K562 (cell line): Measurements from ENCODE around the gene PPP1R1C. TPM values are rescaled to one million over a fixed set of nuclear protein-coding genes. Genes with fewer than 3 reads are reported as not detected.

Experiments used
- ATAC-seq: fragments of 200-7000 bp; cut with Tn5 transposase; 3 replicates; pipeline ENCODE4 v1.9.1; 2020; ENCODE audit warnings: moderate library complexity
- BruUV-seq: library from RNA; stranded (reverse); fragments of 400-500 nt; replicated peaks from 2 replicates; lab custom pipeline; 2021; lab: Mats Ljungman, UMichigan
- CTCF ChIA-PET: fragments of 300-600 bp; formaldehyde crosslinking; extraction: SDS; loops from one replicate; lab custom pipeline; 2021; ENCODE audit warnings: low intra/inter-chr PET ratio; lab: Yijun Ruan, JAX
- POLR2A ChIA-PET: fragments of 300-600, 350-650 bp; sonication (Branson Sonifier 250); formaldehyde crosslinking; extraction: SDS; loops from one replicate; lab custom pipeline; 2021; ENCODE audit warnings: antibody characterized with exemption, inconsistent platforms; lab: Yijun Ruan, JAX
- DNase-seq, 4 experiments: peaks; one replicate each; pipeline versions ENCODE4 v3.0.0 to v3.0.0-alpha.2; 2011 to 2018; ENCODE audit warnings: low spot score in 3 of 4, mixed read lengths in 3 of 4; ENCODE audit errors: extremely low read depth in 1 of 4
- FAIRE-seq: peaks from 2 replicates; lab custom pipeline; 2011; peaks lifted over from hg19 to GRCh38; lab: Jason Lieb, UNC
- H2AFZ ChIP-seq: 2 replicates; pipeline ENCODE4 v1.6.0; 2011; ENCODE audit warnings: low read depth, low read length, control low read depth, inconsistent platforms
- H3K27ac ChIP-seq: fragments of 200-600 bp; 3 replicates; pipeline ENCODE4 v1.8.0; 2011; ENCODE audit warnings: low read depth, mild to moderate bottlenecking, control low read depth, inconsistent platforms, low read length, moderate library complexity, mixed read lengths; ENCODE audit errors: extremely low read depth
- H3K27me3 ChIP-seq, 2 experiments: fragments of 300-600 bp in 1 of 2; 2 replicates in 1 of 2; 3 replicates in 1 of 2; pipeline versions ENCODE4 v1.6.0 to v1.8.0; 2011; ENCODE audit warnings: inconsistent platforms in 2 of 2, low read length in 2 of 2, mild to moderate bottlenecking in 1 of 2, mixed read lengths in 1 of 2, moderate library complexity in 1 of 2; ENCODE audit not compliant: control insufficient read depth in 2 of 2, insufficient read depth in 2 of 2
- H3K36me3 ChIP-seq: fragments of 300-600 bp; 3 replicates; pipeline ENCODE4 v1.8.0; 2011; ENCODE audit warnings: mild to moderate bottlenecking, low read length, inconsistent platforms; ENCODE audit not compliant: control insufficient read depth, insufficient read depth
- H3K4me1 ChIP-seq, 2 experiments: fragments of 200-600 bp in 1 of 2; replicated peaks in 1 of 2; 2 replicates in 1 of 2; 3 replicates in 1 of 2; pipeline versions ENCODE4 v1.5.1 to v1.8.0; 2011; ENCODE audit warnings: inconsistent platforms in 2 of 2, low read length in 2 of 2, mild to moderate bottlenecking in 1 of 2, mixed read lengths in 1 of 2, moderate library complexity in 1 of 2; ENCODE audit not compliant: control insufficient read depth in 2 of 2, insufficient read depth in 2 of 2
- H3K4me2 ChIP-seq: 2 replicates; pipeline ENCODE4 v1.6.1; 2011; ENCODE audit warnings: low read length, control low read depth, inconsistent platforms, mixed read lengths; ENCODE audit not compliant: insufficient read depth
- H3K4me3 ChIP-seq: fragments of 200-600 bp; sonication (generic), shearing (Covaris generic); 2 replicates; pipeline ENCODE4 v1.5.1; 2016; ENCODE audit warnings: control low read depth, inconsistent platforms
- H3K79me2 ChIP-seq: fragments of 200-600 bp; 3 replicates; pipeline ENCODE4 v1.8.0; 2011; ENCODE audit warnings: low read length, inconsistent platforms; ENCODE audit not compliant: control insufficient read depth, insufficient read depth
- H3K9ac ChIP-seq, 2 experiments: 2 replicates each; pipeline versions ENCODE4 v1.6.0 to v1.6.1; 2011; ENCODE audit warnings: low read depth in 2 of 2, low read length in 2 of 2, control low read depth in 1 of 2, inconsistent platforms in 1 of 2, mild to moderate bottlenecking in 1 of 2, mixed read lengths in 1 of 2; ENCODE audit not compliant: insufficient read depth in 1 of 2
- H3K9me1 ChIP-seq: one replicate; pipeline ENCODE4 v1.6.0; 2011; ENCODE audit warnings: inconsistent platforms, mild to moderate bottlenecking, low read length, moderate library complexity; ENCODE audit not compliant: control insufficient read depth, insufficient read depth
- H3K9me3 ChIP-seq: replicated peaks from 2 replicates; pipeline ENCODE4 v1.5.1; 2011; ENCODE audit warnings: low read depth, low read length, inconsistent platforms; ENCODE audit not compliant: control insufficient read depth, insufficient read depth
- H4K20me1 ChIP-seq: replicated peaks from 2 replicates; pipeline ENCODE4 v1.6.1; 2011; ENCODE audit warnings: low read length, inconsistent platforms, mixed read lengths; ENCODE audit not compliant: control insufficient read depth, insufficient read depth
- WGBS: fragments of 100-300 bp; shearing (Covaris generic); methylation state at CpG from one replicate; pipeline ENCODE4 v1.1.6; 2016; ENCODE audit warnings: low coverage, mixed read lengths; ENCODE audit not compliant: insufficient coverage; ENCODE audit errors: missing lambda C conversion rate; 5-methylcytosine and 5-hydroxymethylcytosine counted together
- in situ Hi-C: fragments of 300-500 bp; cut with MboI; formaldehyde crosslinking; loops from 4 replicates; pipeline ENCODE4 v1.15.0; 2018; ENCODE audit warnings: inconsistent platforms, mixed read lengths
- intact Hi-C: fragments of 100-400 bp; cut with micrococcal nuclease; formaldehyde crosslinking; loops from 2 replicates; pipeline ENCODE4 v1.14.2; 2022
- polyA plus RNA-seq, 8 experiments: library from polyadenylated mRNA; depleted of rRNA in 4 of 8; stranded (reverse) in 5 of 8; unstranded in 3 of 8; fragments of >200 nt; fragmentation: Nextera tagmentation in 2 of 8; fragmentation: Illumina TruSeq in 1 of 8; extraction: Ambion mirVana in 2 of 8; extraction: Trizol in 1 of 8; gene quantifications; 2 replicates each; pipeline versions ENCODE4 v1.2.1 to v1.2.3, GENCODE V29; 2011 to 2014; ENCODE audit warnings: inconsistent platforms in 1 of 8, missing spikeins in 1 of 8
- total RNA-seq, 7 experiments: library from RNA; depleted of rRNA in 6 of 7; stranded (reverse); fragments of >200 nt in 6 of 7; fragmentation: Illumina TruSeq in 2 of 7; extraction: Trizol in 2 of 7; gene quantifications; 2 replicates each; pipeline versions ENCODE4 v1.2.1 to v1.2.3, GENCODE V29; 2011 to 2021; ENCODE audit warnings: low replicate concordance in 1 of 7
- TF ChIP-seq, protein P1 (sequence below): fragments of 450-650 bp; formaldehyde crosslinking; IDR thresholded peaks from 2 replicates; pipeline ENCODE4 v1.4.0; 2020; ENCODE audit warnings: mild to moderate bottlenecking, mixed read lengths
- TF ChIP-seq, protein P2 (sequence below): fragments of 450-650 bp; IDR thresholded peaks from 2 replicates; pipeline ENCODE4 v1.6.1; 2018; ENCODE audit warnings: mild to moderate bottlenecking, low read depth; ENCODE audit not compliant: partially characterized antibody
- TF ChIP-seq, protein P3 (sequence below): sonication (generic); IDR thresholded peaks from 2 replicates; pipeline ENCODE4 v1.6.1; 2016

PPP1R1C gene
- total and polyA plus RNA-seq, 9 of the 15 experiments (the other 6 are each of a cell fraction or from before 2014, with no cell fraction given): 0.09 to 0.64 (median 0.40) TPM; not detected in 2

DNA sequence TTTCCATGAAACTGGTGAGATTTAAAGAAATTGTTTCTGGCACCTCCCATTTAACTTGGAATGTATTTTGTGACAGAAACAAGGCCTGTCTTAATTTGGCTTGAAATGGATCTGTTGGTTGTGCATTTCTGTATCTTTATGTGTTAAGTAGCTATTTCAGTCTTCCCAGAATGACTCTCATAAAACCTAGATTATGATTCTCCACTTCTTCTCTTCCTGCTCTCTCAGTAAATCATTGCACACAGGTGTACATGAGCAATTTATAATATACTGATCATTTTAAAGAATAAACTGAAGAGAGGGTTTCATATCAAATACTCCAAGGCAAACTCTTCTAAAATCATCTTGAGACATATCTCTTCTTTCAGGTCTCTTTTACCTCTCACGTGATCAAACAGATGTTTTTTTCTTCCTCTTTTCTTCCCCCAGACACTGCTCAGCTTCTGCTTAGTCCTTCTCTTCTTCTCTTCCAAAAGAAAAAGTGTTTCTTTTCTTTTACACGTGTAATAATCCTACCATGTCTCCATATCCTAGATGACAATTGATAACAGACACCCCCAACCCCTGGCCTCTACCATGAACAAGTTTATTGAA lies 112.0 kb downstream of the PPP1R1C start:
- Histone ChIP-seq H3K4me1 (no peaks in the 10 kb centered on the region), H3K36me3 (no peaks in the 10 kb centered on the region), H3K4me3 (no peak overlapping the region), H3K27me3 (no peaks in the 10 kb centered on the region), H3K79me2 (no peaks in the 10 kb centered on the region), H3K27ac (no peak overlapping the region), H3K9me1 (no peaks in the 10 kb centered on the region), H3K9ac (no peak overlapping the region), H3K9me3 (no peaks in the 10 kb centered on the region; the same call in 1 of the 2 replicates), H3K4me2 (no peak overlapping the region), H4K20me1 (no peaks in the 10 kb centered on the region), H2AFZ (no peak overlapping the region)
- no TSS peak for BruUV-seq
- WGBS: 0% methylated on average over 2 of the region's 2 CpGs
- in situ Hi-C loops (no loop called here), intact Hi-C loops (no loop called here)
- CTCF ChIA-PET: no interaction called here
- FAIRE-seq (no peak), ATAC-seq (no peak), DNase-seq (no peak)
- POLR2A ChIA-PET: no interaction called here
- TF ChIP-seq, protein P1, sequence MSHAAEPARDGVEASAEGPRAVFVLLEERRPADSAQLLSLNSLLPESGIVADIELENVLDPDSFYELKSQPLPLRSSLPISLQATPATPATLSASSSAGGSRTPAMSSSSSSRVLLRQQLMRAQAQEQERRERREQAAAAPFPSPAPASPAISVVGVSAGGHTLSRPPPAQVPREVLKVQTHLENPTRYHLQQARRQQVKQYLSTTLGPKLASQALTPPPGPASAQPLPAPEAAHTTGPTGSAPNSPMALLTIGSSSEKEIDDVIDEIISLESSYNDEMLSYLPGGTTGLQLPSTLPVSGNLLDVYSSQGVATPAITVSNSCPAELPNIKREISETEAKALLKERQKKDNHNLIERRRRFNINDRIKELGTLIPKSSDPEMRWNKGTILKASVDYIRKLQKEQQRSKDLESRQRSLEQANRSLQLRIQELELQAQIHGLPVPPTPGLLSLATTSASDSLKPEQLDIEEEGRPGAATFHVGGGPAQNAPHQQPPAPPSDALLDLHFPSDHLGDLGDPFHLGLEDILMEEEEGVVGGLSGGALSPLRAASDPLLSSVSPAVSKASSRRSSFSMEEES (CRISPR knock-in tag): peak; percentile 64
- TF ChIP-seq, protein P2, sequence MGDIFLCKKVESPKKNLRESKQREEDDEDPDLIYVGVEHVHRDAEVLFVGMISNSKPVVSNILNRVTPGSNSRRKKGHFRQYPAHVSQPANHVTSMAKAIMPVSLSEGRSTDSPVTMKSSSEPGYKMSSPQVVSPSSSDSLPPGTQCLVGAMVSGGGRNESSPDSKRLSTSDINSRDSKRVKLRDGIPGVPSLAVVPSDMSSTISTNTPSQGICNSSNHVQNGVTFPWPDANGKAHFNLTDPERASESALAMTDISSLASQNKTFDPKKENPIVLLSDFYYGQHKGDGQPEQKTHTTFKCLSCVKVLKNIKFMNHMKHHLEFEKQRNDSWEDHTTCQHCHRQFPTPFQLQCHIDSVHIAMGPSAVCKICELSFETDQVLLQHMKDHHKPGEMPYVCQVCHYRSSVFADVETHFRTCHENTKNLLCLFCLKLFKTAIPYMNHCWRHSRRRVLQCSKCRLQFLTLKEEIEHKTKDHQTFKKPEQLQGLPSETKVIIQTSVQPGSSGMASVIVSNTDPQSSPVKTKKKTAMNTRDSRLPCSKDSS: no peak
- TF ChIP-seq, protein P3, sequence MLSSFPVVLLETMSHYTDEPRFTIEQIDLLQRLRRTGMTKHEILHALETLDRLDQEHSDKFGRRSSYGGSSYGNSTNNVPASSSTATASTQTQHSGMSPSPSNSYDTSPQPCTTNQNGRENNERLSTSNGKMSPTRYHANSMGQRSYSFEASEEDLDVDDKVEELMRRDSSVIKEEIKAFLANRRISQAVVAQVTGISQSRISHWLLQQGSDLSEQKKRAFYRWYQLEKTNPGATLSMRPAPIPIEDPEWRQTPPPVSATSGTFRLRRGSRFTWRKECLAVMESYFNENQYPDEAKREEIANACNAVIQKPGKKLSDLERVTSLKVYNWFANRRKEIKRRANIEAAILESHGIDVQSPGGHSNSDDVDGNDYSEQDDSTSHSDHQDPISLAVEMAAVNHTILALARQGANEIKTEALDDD: no peak
